Measurements from ENCODE around the gene SLC46A2. TPM values are rescaled to one million over a fixed set of nuclear protein-coding genes. Genes with fewer than 3 reads are reported as not detected.

SLC46A2 gene
- total and polyA plus RNA-seq, 2 experiments from 2014 or later = 0.11 TPM; not detected in 1

DNA sequence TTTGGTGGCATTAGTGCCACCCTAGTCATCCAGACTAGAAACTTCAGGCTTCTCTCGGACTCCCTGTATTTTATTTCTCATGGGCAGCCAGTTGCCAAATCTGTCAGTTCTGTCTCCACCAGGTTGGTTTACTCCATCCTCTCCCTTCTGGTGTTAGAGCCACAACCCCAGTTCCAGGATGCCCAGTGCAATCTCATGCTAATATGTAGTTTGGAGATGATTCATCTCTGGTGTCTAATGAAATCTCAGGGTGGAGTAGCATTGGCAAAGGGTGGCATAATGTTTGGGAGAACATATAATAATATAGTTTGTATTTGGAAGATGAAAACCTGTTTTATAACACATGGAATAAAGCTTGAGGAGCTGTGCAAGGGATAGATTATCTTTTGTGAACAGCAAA lies 30.2 kb downstream of the SLC46A2 start:
- H3K79me2 ChIP-seq (replicated peaks; ENCODE audit: insufficient read depth) = no peaks in the 10 kb centered on the region
- Mint-ChIP-seq H3K27me3 (ENCODE audit: insufficient read depth, low read depth, poor library complexity) (peaks cover 12% of the 10 kb centered on the region), H3K27ac (no peak overlapping the region), H3K4me3 (no peak overlapping the region), H3K4me1 (0 out of 3 replicates have a peak, but pooled peaks cover 3% of the 10 kb centered on the region), H3K9me3 (0 out of 3 replicates have a peak, but pooled peaks cover 3% of the 10 kb centered on the region), H3K36me3 (ENCODE audit: low read depth) (no peaks in the 10 kb centered on the region; the same call in 2 of the 3 replicates)
- H3K27me3 ChIP-seq (ENCODE audit: insufficient read depth) = no peaks in the 10 kb centered on the region
- no peaks in the 10 kb centered on the region for H3K9me2 ChIP-seq (ENCODE audit: insufficient read depth)
- ATAC-seq (no peak), DNase-seq (ENCODE audit: low spot score) (no peak)
- no peak overlapping the region for H2AFZ ChIP-seq
- H3K4me2 ChIP-seq = no peak overlapping the region
- no peaks in the 10 kb centered on the region for H3K4me1 ChIP-seq (ENCODE audit: insufficient read depth)
- no peaks in the 10 kb centered on the region; the same call in 1 of the 2 replicates for H3K36me3 ChIP-seq (ENCODE audit: insufficient read depth)
- no peaks in the 10 kb centered on the region for H4K20me1 ChIP-seq (replicated peaks; ENCODE audit: insufficient read depth)
- TF ChIP-seq, protein P1, sequence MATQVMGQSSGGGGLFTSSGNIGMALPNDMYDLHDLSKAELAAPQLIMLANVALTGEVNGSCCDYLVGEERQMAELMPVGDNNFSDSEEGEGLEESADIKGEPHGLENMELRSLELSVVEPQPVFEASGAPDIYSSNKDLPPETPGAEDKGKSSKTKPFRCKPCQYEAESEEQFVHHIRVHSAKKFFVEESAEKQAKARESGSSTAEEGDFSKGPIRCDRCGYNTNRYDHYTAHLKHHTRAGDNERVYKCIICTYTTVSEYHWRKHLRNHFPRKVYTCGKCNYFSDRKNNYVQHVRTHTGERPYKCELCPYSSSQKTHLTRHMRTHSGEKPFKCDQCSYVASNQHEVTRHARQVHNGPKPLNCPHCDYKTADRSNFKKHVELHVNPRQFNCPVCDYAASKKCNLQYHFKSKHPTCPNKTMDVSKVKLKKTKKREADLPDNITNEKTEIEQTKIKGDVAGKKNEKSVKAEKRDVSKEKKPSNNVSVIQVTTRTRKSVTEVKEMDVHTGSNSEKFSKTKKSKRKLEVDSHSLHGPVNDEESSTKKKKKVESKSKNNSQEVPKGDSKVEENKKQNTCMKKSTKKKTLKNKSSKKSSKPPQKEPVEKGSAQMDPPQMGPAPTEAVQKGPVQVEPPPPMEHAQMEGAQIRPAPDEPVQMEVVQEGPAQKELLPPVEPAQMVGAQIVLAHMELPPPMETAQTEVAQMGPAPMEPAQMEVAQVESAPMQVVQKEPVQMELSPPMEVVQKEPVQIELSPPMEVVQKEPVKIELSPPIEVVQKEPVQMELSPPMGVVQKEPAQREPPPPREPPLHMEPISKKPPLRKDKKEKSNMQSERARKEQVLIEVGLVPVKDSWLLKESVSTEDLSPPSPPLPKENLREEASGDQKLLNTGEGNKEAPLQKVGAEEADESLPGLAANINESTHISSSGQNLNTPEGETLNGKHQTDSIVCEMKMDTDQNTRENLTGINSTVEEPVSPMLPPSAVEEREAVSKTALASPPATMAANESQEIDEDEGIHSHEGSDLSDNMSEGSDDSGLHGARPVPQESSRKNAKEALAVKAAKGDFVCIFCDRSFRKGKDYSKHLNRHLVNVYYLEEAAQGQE (IDR thresholded peaks at IDR 0.05; ENCODE audit: unreplicated experiment) = no peak
- TF ChIP-seq ZNF114 (CRISPR knock-in tag; IDR thresholded peaks at IDR 0.05) (no peak), ZNF331 (CRISPR knock-in tag; IDR thresholded peaks at IDR 0.05; ENCODE audit: low read depth) (no peak), JUNB (IDR thresholded peaks at IDR 0.05; ENCODE audit: unreplicated experiment) (no peak), EZH2phosphoT487 (IDR thresholded peaks at IDR 0.05; ENCODE audit: unreplicated experiment) (no peak), NANOG (IDR thresholded peaks at IDR 0.05; ENCODE audit: borderline replicate concordance) (no peak), STAT1 (IDR thresholded peaks at IDR 0.05; ENCODE audit: unreplicated experiment) (no peak), POLR2AphosphoS5 (IDR thresholded peaks at IDR 0.05; ENCODE audit: low read depth) (no peak), EZH2 (IDR thresholded peaks at IDR 0.05; ENCODE audit: low read depth, unreplicated experiment) (no peak), CREB1 (CRISPR knock-in tag; IDR thresholded peaks at IDR 0.05; ENCODE audit: low read depth) (no peak)
- TF ChIP-seq, protein P2, sequence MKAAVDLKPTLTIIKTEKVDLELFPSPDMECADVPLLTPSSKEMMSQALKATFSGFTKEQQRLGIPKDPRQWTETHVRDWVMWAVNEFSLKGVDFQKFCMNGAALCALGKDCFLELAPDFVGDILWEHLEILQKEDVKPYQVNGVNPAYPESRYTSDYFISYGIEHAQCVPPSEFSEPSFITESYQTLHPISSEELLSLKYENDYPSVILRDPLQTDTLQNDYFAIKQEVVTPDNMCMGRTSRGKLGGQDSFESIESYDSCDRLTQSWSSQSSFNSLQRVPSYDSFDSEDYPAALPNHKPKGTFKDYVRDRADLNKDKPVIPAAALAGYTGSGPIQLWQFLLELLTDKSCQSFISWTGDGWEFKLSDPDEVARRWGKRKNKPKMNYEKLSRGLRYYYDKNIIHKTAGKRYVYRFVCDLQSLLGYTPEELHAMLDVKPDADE (IDR thresholded peaks at IDR 0.05) = no peak
- TF ChIP-seq, protein P3, sequence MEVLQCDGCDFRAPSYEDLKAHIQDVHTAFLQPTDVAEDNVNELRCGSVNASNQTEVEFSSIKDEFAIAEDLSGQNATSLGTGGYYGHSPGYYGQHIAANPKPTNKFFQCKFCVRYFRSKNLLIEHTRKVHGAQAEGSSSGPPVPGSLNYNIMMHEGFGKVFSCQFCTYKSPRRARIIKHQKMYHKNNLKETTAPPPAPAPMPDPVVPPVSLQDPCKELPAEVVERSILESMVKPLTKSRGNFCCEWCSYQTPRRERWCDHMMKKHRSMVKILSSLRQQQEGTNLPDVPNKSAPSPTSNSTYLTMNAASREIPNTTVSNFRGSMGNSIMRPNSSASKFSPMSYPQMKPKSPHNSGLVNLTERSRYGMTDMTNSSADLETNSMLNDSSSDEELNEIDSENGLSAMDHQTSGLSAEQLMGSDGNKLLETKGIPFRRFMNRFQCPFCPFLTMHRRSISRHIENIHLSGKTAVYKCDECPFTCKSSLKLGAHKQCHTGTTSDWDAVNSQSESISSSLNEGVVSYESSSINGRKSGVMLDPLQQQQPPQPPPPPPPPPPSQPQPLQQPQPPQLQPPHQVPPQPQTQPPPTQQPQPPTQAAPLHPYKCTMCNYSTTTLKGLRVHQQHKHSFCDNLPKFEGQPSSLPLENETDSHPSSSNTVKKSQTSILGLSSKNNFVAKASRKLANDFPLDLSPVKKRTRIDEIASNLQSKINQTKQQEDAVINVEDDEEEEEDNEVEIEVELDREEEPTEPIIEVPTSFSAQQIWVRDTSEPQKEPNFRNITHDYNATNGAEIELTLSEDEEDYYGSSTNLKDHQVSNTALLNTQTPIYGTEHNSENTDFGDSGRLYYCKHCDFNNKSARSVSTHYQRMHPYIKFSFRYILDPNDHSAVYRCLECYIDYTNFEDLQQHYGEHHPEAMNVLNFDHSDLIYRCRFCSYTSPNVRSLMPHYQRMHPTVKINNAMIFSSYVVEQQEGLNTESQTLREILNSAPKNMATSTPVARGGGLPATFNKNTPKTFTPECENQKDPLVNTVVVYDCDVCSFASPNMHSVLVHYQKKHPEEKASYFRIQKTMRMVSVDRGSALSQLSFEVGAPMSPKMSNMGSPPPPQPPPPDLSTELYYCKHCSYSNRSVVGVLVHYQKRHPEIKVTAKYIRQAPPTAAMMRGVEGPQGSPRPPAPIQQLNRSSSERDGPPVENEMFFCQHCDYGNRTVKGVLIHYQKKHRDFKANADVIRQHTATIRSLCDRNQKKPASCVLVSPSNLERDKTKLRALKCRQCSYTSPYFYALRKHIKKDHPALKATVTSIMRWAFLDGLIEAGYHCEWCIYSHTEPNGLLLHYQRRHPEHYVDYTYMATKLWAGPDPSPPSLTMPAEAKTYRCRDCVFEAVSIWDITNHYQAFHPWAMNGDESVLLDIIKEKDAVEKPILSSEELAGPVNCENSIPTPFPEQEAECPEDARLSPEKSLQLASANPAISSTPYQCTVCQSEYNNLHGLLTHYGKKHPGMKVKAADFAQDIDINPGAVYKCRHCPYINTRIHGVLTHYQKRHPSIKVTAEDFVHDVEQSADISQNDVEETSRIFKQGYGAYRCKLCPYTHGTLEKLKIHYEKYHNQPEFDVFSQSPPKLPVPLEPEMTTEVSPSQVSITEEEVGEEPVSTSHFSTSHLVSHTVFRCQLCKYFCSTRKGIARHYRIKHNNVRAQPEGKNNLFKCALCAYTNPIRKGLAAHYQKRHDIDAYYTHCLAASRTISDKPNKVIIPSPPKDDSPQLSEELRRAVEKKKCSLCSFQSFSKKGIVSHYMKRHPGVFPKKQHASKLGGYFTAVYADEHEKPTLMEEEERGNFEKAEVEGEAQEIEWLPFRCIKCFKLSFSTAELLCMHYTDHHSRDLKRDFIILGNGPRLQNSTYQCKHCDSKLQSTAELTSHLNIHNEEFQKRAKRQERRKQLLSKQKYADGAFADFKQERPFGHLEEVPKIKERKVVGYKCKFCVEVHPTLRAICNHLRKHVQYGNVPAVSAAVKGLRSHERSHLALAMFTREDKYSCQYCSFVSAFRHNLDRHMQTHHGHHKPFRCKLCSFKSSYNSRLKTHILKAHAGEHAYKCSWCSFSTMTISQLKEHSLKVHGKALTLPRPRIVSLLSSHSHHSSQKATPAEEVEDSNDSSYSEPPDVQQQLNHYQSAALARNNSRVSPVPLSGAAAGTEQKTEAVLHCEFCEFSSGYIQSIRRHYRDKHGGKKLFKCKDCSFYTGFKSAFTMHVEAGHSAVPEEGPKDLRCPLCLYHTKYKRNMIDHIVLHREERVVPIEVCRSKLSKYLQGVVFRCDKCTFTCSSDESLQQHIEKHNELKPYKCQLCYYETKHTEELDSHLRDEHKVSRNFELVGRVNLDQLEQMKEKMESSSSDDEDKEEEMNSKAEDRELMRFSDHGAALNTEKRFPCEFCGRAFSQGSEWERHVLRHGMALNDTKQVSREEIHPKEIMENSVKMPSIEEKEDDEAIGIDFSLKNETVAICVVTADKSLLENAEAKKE (CRISPR knock-in tag; IDR thresholded peaks at IDR 0.05) = no peak
- TF ChIP-seq, protein P4, sequence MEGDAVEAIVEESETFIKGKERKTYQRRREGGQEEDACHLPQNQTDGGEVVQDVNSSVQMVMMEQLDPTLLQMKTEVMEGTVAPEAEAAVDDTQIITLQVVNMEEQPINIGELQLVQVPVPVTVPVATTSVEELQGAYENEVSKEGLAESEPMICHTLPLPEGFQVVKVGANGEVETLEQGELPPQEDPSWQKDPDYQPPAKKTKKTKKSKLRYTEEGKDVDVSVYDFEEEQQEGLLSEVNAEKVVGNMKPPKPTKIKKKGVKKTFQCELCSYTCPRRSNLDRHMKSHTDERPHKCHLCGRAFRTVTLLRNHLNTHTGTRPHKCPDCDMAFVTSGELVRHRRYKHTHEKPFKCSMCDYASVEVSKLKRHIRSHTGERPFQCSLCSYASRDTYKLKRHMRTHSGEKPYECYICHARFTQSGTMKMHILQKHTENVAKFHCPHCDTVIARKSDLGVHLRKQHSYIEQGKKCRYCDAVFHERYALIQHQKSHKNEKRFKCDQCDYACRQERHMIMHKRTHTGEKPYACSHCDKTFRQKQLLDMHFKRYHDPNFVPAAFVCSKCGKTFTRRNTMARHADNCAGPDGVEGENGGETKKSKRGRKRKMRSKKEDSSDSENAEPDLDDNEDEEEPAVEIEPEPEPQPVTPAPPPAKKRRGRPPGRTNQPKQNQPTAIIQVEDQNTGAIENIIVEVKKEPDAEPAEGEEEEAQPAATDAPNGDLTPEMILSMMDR (conservative IDR thresholded peaks at IDR 0.05; ENCODE audit: low read depth in 2 of 2) = no peak
- H3K27ac ChIP-seq (ENCODE audit: low read depth) = no peak overlapping the region
- H3K4me3 ChIP-seq = no peak overlapping the region
- no peaks in the 10 kb centered on the region for H3F3A ChIP-seq (replicated peaks; ENCODE audit: low read depth)
